Measurements from ENCODE around the gene CCDC116.

Gene CCDC116

DNA sequence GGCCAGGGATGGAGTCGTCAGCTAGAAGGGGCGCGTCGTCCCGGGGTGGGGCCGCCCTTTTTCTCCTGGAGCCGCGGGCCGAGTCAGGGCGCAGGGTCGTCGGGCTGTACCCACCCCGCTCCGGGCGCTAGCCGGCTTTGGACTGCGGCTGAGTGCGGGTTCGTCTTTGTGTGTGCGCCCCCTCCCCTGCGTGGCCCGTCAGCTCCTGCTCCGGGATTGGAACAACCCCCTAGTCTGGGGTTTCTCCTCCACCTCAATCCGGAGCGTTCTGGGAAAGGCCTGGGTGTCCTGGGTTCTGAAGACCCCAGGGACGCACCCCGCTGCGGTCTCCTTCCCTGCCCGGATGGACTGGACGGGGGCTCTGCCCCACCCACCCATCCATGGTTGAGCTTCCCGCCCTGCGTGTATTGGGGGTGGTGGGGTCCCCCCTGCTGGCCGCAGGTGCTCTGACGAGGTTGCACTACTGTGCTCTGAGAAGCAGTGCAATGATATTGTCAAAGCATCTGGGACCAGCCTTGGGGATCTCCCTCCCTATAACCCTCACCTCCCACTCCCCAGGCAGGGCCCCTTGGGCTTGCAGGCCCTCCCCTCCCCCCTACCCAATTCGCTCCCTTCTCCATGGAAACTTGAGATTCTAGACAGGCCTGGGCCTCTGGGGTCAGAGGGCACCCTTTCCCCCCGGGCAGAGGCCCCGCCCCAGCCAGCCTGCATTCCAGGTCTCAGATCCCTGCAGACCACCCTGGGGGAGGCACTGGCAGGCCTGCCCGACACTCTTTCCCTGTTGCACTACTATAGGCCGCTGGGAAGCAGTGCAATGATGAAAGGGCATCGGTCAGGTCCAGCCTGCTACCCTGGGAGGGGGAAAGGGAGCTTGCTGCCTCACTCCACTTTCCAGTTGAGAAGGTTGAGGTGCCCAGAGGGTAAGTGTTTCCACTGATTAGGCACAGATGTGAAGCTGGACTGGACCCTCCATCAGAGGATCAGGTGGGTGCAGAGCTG lies 20.3 kb downstream of the CCDC116 start:
- no peak for TF ChIP-seq ZFX (IDR thresholded peaks at IDR 0.05)
- TF ChIP-seq, protein P1, sequence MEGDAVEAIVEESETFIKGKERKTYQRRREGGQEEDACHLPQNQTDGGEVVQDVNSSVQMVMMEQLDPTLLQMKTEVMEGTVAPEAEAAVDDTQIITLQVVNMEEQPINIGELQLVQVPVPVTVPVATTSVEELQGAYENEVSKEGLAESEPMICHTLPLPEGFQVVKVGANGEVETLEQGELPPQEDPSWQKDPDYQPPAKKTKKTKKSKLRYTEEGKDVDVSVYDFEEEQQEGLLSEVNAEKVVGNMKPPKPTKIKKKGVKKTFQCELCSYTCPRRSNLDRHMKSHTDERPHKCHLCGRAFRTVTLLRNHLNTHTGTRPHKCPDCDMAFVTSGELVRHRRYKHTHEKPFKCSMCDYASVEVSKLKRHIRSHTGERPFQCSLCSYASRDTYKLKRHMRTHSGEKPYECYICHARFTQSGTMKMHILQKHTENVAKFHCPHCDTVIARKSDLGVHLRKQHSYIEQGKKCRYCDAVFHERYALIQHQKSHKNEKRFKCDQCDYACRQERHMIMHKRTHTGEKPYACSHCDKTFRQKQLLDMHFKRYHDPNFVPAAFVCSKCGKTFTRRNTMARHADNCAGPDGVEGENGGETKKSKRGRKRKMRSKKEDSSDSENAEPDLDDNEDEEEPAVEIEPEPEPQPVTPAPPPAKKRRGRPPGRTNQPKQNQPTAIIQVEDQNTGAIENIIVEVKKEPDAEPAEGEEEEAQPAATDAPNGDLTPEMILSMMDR (conservative IDR thresholded peaks at IDR 0.05) = no peak
- peak overlapping the region; percentile 57 for H3K27ac ChIP-seq

DNA sequence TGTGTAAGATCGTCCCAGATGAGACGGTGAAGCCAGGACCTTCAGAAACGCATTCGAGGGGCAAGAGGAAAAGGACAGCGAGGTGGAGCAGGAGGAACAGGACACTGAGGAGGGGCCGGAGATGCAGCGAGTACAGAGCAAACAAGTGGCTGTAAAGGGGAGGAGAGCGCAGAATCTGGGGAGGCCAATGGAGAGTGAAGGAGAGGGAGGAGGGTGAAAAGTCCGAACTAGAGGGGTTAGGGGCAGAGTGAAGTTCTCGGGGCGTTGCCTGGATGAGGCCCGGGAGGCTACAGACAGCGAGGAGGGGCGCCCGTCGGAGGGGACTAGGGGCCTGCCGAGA lies 24.4 kb downstream of the CCDC116 start:
- no peak for TF ChIP-seq ZFX (IDR thresholded peaks at IDR 0.05)
- TF ChIP-seq, protein P1 (conservative IDR thresholded peaks at IDR 0.05) = no peak
- peak overlapping the region; percentile 55 for H3K27ac ChIP-seq

DNA sequence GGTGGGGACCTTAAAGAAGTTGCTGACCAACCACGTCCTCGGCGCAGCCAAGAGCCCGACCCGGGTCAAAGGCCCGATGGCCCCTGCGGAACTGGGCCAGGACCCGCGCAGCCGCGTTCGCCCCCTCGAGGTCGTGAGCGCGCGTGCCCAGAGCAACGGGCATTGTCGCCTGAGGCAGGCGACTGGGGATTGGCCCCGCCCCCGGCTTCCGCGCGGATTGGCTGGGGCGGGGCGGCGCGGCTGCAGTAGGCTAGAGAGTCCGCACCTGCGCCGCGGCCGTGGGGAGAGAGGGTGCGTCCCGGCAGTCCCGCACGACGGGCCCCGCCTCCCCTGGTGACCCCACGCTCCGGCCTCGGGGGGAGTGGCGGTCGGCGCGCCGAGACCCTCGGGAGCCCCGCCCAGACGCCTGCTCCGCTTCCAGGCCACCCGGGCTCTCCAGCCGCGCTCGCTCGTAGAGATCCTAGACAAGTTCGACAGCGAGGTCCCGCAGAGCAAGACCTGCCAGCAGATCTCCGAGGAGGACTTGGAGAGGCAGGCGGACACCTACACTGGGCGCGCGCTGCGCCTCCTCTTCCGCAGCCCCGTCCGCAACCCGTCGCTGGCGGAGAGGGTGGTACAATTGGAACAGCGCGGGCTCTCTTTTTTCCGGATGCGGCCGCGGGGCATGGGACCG lies 24.9 kb downstream of the CCDC116 start:
- peak overlapping the region; percentile 55 for H3K27ac ChIP-seq
- TF ChIP-seq, protein P1 (conservative IDR thresholded peaks at IDR 0.05) = no peak; the same call in 1 of the 2 replicates
- no peak for TF ChIP-seq ZFX (IDR thresholded peaks at IDR 0.05)

DNA sequence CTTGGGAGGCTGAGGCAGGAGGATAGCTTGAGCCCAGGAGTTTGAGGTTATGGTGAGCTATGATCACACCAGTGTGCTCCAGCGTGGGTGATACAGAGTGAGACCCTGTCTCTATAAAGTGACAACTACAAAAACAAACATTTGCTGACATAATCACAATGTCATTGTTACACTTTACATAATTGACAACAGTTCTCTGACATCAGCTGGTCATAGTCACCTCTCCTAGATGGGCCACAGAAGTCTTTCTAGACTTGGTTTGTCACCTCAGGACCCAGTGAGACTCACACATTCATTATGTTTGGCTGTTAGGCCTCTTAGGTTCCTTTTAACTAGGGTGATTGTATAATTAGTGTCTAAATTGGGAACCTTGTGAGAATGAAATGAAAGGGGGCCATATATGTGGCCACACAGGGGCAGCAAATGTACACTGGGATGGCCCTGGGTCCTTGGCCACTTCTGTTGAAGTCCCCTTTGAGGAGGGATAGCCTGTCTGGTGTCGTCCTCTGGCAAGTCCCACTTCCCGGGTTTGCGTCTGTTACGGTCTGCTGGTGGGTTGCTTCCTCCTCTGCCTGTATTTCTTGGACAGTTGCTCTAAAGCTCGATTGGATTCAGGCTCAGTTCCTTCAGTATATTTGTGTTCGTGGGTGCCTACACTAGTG lies 27.4 kb downstream of the CCDC116 start:
- H3K27ac ChIP-seq = no peak overlapping the region

DNA sequence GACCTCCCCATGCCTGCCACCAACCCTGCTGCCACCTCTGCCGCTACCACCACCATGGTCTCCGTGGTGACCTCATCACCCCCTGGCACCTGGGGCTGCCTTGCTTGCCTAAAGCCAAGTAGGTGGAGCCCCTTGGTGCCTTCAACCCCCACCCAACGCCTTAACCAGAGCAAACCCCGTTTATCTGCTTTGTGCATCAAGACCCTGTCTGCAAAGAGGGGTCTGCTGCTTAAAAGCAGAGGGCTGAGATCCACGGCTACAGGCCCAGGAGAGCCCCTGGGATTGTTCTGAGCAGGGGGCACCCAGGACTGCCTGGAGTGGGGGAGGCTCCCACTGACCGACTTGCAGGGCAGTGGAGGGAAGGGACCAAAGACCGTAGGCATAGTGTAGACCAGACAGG lies 28.3 kb downstream of the CCDC116 start:
- no peak overlapping the region for H3K27ac ChIP-seq
- TF ChIP-seq ZFX (IDR thresholded peaks at IDR 0.05) = no peak
- TF ChIP-seq, protein P1 (conservative IDR thresholded peaks at IDR 0.05) = no peak

More for the DNA sequence above, 27.4 kb downstream of the CCDC116 start:
- TF ChIP-seq ZFX (IDR thresholded peaks at IDR 0.05) = no peak
- TF ChIP-seq, protein P1 (conservative IDR thresholded peaks at IDR 0.05) = no peak

DNA sequence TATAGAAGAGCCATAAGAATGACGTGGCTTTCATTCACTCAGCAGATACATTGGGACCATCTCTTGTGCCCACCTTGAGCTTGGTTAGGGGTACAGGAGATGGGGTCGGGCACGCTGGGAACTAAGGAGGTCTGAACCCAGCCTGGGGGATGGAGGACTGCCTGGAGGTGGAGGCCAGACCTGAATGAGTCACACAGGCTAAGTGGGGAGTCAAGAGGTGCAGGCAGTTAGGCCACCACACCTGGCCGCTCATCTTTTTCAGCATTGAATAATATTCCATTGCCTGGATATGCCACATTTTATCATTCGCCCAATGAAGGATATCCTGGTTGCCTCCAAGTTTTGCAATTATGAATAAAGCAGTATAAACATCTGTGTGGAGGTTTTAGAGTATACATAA lies 29.4 kb downstream of the CCDC116 start:
- no peak for TF ChIP-seq ZFX (IDR thresholded peaks at IDR 0.05)
- TF ChIP-seq, protein P1 (conservative IDR thresholded peaks at IDR 0.05) = no peak
- H3K27ac ChIP-seq = no peak overlapping the region
